Ishikawa (cell line): ENCODE measurements around the gene CDHR5.

ENCODE experiments used
- CEBPB ChIP-seq: IDR thresholded peaks from 2 replicates; pipeline ENCODE4 v1.6.1; 2012
- CREB1 ChIP-seq: IDR thresholded peaks from 2 replicates; pipeline ENCODE4 v1.6.1; 2012; ENCODE audit warnings: low read depth
- EGR1 ChIP-seq: IDR thresholded peaks from 2 replicates; pipeline ENCODE4 v1.6.1; 2012
- EP300 ChIP-seq: IDR thresholded peaks from 2 replicates; pipeline ENCODE4 v1.6.1; 2012; ENCODE audit warnings: borderline replicate concordance
- FOXM1 ChIP-seq: IDR thresholded peaks from 2 replicates; pipeline ENCODE4 v1.6.1; 2012; ENCODE audit warnings: low read depth, borderline replicate concordance
- NFIC ChIP-seq: IDR thresholded peaks from 2 replicates; pipeline ENCODE4 v1.6.1; 2012
- RAD21 ChIP-seq: IDR thresholded peaks from 2 replicates; pipeline ENCODE4 v1.6.1; 2012; ENCODE audit warnings: low read depth
- TAF1 ChIP-seq: IDR thresholded peaks from 2 replicates; pipeline ENCODE4 v1.6.1; 2012; ENCODE audit warnings: low read depth, mild to moderate bottlenecking
- TCF12 ChIP-seq: IDR thresholded peaks from 2 replicates; pipeline ENCODE4 v1.6.1; 2012; ENCODE audit warnings: low read depth
- TEAD4 ChIP-seq: IDR thresholded peaks from 2 replicates; pipeline ENCODE4 v1.6.1; 2012
- YY1 ChIP-seq: IDR thresholded peaks from 2 replicates; pipeline ENCODE4 v1.6.1; 2012; ENCODE audit warnings: low read depth
- ZBTB7A ChIP-seq: IDR thresholded peaks from 2 replicates; pipeline ENCODE4 v1.6.1; 2012; ENCODE audit warnings: low read depth
- TF ChIP-seq, protein P1 (sequence below): IDR thresholded peaks from 2 replicates; pipeline ENCODE4 v1.6.1; 2012
- TF ChIP-seq, protein P2 (sequence below): IDR thresholded peaks from 2 replicates; pipeline ENCODE4 v1.6.1; 2012; ENCODE audit warnings: low read depth, mild to moderate bottlenecking
- TF ChIP-seq, protein P3 (sequence below): IDR thresholded peaks from 2 replicates; pipeline ENCODE4 v1.6.1; 2012

The CDHR5 gene

DNA sequence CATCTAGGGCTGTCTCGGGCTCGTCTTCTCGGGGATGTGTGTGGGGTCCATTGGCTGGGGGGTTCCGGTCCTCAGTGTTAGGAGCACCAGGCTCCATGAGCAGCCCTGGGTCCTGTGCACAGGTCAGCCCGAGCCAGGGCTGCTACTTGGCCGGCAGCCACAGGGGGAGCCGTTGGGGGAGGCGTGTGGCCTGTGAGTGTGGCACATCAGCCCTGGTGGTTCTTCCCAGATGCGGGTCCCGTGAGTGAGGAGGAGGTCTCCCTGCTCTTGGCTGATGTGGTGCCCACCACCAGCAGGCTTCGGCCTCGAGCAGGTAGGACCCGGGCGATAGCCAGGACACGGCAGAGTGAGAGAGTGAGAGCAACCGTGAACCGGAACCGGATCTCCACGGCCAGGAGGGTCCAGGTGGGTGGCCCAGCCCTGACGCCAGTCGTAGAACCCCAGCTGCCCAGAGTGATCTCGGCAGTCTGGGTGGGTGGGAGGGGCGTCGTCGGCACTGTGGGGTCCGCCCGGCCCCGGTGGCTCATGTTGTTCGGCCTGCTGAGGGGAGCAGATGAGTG, 27.5 kb downstream of the CDHR5 start:
- TF ChIP-seq, protein P1, sequence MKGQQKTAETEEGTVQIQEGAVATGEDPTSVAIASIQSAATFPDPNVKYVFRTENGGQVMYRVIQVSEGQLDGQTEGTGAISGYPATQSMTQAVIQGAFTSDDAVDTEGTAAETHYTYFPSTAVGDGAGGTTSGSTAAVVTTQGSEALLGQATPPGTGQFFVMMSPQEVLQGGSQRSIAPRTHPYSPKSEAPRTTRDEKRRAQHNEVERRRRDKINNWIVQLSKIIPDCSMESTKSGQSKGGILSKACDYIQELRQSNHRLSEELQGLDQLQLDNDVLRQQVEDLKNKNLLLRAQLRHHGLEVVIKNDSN, result no peak
- TF ChIP-seq CEBPB (no peak), CREB1 (no peak), RAD21 (no peak), NFIC (no peak)
- TF ChIP-seq, protein P2, sequence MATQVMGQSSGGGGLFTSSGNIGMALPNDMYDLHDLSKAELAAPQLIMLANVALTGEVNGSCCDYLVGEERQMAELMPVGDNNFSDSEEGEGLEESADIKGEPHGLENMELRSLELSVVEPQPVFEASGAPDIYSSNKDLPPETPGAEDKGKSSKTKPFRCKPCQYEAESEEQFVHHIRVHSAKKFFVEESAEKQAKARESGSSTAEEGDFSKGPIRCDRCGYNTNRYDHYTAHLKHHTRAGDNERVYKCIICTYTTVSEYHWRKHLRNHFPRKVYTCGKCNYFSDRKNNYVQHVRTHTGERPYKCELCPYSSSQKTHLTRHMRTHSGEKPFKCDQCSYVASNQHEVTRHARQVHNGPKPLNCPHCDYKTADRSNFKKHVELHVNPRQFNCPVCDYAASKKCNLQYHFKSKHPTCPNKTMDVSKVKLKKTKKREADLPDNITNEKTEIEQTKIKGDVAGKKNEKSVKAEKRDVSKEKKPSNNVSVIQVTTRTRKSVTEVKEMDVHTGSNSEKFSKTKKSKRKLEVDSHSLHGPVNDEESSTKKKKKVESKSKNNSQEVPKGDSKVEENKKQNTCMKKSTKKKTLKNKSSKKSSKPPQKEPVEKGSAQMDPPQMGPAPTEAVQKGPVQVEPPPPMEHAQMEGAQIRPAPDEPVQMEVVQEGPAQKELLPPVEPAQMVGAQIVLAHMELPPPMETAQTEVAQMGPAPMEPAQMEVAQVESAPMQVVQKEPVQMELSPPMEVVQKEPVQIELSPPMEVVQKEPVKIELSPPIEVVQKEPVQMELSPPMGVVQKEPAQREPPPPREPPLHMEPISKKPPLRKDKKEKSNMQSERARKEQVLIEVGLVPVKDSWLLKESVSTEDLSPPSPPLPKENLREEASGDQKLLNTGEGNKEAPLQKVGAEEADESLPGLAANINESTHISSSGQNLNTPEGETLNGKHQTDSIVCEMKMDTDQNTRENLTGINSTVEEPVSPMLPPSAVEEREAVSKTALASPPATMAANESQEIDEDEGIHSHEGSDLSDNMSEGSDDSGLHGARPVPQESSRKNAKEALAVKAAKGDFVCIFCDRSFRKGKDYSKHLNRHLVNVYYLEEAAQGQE, result no peak

DNA sequence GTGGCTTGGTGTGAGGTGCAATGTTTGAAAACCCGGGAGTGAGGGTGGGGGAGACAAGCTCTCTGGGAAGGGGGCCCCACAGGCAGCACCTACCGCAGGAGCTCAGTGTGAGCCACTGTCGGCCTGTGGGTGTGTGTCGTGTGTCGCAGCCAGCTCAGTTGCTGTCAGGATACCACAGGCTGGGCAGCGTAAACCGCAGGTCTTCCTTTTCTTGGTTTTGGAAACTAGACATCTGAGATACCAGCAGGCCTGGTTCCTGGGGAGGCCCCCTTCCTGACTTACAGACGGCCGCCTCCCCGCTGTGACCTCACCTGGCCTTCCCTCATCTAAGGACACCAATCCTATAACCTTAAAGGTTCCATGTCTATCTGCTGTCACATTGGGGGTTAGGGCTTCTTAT, 28.4 kb downstream of the CDHR5 start:
- TF ChIP-seq EP300 (no peak), ZBTB7A (no peak), CREB1 (no peak), EGR1 (no peak), TAF1 (no peak), TCF12 (no peak), CEBPB (no peak), RAD21 (no peak), NFIC (no peak), FOXM1 (no peak), TEAD4 (no peak), YY1 (no peak)
- TF ChIP-seq, protein P1, result no peak
- TF ChIP-seq, protein P2, result no peak
- TF ChIP-seq, protein P3, sequence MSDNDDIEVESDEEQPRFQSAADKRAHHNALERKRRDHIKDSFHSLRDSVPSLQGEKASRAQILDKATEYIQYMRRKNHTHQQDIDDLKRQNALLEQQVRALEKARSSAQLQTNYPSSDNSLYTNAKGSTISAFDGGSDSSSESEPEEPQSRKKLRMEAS, result no peak

- TF ChIP-seq FOXM1, result no peak
- no peak for TF ChIP-seq NFIC
- TF ChIP-seq ZBTB7A, result no peak
- no peak for TF ChIP-seq TAF1
- TF ChIP-seq EGR1, result no peak
- TF ChIP-seq, protein P1, result no peak
- TF ChIP-seq EP300, result no peak
- TF ChIP-seq YY1, result no peak
- TF ChIP-seq TCF12, result no peak
- TF ChIP-seq, protein P2, result no peak
- TF ChIP-seq, protein P3, result no peak
- no peak for TF ChIP-seq TEAD4
- no peak for TF ChIP-seq RAD21
- TF ChIP-seq CREB1, result no peak
- TF ChIP-seq CEBPB, result no peak
These were observed 29.4 kb downstream of the CDHR5 start for GRCh38 chr11:595400-595799.

GRCh38 chr11:593347-593746, 31.4 kb downstream of the CDHR5 start:
- TF ChIP-seq, protein P1, result no peak
